ES-I3 (cell line): Measurements from ENCODE around the gene NSMCE1.

Experiments
- H3K36me3 ChIP-seq: 2 replicates; pipeline ENCODE4 v1.6.1; 2013; ENCODE audit warnings: mild to moderate bottlenecking, low read length, control low read depth, moderate library complexity; ENCODE audit not compliant: insufficient read depth
- H3K4me1 ChIP-seq: 2 replicates; pipeline ENCODE4 v1.6.1; 2013; ENCODE audit warnings: mild to moderate bottlenecking, control low read depth, low read length; ENCODE audit not compliant: insufficient read depth
- H3K9ac ChIP-seq: 2 replicates; pipeline ENCODE4 v1.6.1; 2013; ENCODE audit warnings: low read depth, mild to moderate bottlenecking, low read length, moderate library complexity
- H3K9me3 ChIP-seq: 2 replicates; pipeline ENCODE4 v1.6.1; 2013; ENCODE audit warnings: mild to moderate bottlenecking, low read length, moderate library complexity; ENCODE audit not compliant: control insufficient read depth, insufficient read depth

The NSMCE1 gene

GRCh38 chr16:27229891-27230470 is 38.6 kb downstream of the NSMCE1 start:
- Histone ChIP-seq H3K36me3 (no peaks in the 10 kb centered on the region; the same call in 1 of the 2 replicates), H3K9ac (no peak overlapping the region), H3K4me1 (no peaks in the 10 kb centered on the region), H3K9me3 (no peaks in the 10 kb centered on the region)

- Histone ChIP-seq H3K9ac (no peak overlapping the region), H3K9me3 (no peaks in the 10 kb centered on the region), H3K4me1 (no peaks in the 10 kb centered on the region), H3K36me3 (no peaks in the 10 kb centered on the region)
Observed at GRCh38 chr16:27228621-27229501, 39.7 kb downstream of the NSMCE1 start.

- no peaks in the 10 kb centered on the region for H3K36me3 ChIP-seq
- no peaks in the 10 kb centered on the region for H3K4me1 ChIP-seq
- H3K9ac ChIP-seq = no peak overlapping the region
- no peaks in the 10 kb centered on the region for H3K9me3 ChIP-seq
Observed at GRCh38 chr16:27228045-27228444, 40.5 kb downstream of the NSMCE1 start.

GRCh38 chr16:27226976-27227705 is 41.4 kb downstream of the NSMCE1 start:
- Histone ChIP-seq H3K4me1 (no peaks in the 10 kb centered on the region), H3K9me3 (no peaks in the 10 kb centered on the region), H3K36me3 (no peaks in the 10 kb centered on the region), H3K9ac (no peak overlapping the region)

GRCh38 chr16:27226476-27226875 is 42.1 kb downstream of the NSMCE1 start:
- Histone ChIP-seq H3K36me3 (no peaks in the 10 kb centered on the region), H3K9me3 (no peaks in the 10 kb centered on the region), H3K4me1 (no peaks in the 10 kb centered on the region), H3K9ac (no peak overlapping the region)

- Histone ChIP-seq H3K9me3 (no peaks in the 10 kb centered on the region), H3K36me3 (no peaks in the 10 kb centered on the region), H3K4me1 (no peaks in the 10 kb centered on the region), H3K9ac (no peak overlapping the region)
Observed at GRCh38 chr16:27225536-27226360, 42.8 kb downstream of the NSMCE1 start.

DNA sequence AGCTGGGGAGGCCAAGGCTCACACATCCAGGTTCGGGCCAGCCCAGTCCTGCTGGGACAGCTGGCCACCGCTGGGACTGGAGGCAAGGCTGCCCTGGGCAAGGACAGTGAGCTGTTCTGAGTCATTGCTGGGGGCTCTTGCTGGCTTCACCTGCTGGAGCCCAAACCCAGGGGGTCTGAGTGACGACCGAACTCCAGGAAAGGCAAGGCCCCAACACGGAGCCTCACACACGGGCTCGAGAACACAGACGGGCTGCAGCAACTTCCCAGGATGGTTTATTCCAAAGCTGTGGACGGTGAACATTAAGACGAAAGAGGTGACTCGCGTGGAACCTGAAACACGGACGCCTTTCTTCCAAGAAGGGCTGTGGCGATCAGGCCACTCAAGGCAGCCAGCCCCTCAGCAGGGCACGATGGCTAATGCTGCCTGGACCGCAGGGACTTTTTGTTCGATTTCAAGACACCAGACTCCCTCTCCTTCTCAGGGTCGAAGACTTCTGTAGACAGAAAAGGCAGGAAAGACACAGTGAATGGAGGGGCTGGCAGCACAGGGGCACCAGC is 43.8 kb downstream of the NSMCE1 start:
- no peaks in the 10 kb centered on the region for H3K4me1 ChIP-seq
- H3K9me3 ChIP-seq = no peaks in the 10 kb centered on the region
- H3K36me3 ChIP-seq = no peaks in the 10 kb centered on the region; the same call in 1 of the 2 replicates
- H3K9ac ChIP-seq = no peak overlapping the region

DNA sequence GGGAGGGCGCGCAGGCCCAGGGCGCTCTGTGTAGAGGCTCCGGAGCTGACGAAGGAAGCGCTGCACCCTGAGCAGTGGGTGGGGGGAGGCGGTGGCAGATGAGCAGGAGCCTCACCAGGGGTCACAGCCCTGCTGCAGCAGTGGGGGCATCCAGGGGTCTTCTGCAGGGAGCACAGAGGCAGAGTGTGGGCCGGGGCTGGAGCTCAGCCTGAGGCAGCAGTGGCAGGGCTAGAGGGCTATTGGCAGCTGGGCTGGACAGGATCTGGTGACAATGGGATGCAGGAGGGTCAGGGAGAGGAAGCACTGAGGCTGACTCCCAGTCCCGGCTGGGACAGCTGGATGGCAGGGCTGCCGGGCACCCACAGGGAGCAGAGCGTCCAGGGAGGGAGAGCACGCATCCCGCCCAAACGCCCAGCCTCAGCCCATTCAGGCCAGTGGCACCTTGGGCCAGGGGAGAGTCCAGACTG is 44.3 kb downstream of the NSMCE1 start:
- no peaks in the 10 kb centered on the region; the same call in 1 of the 2 replicates for H3K36me3 ChIP-seq
- no peak overlapping the region for H3K9ac ChIP-seq
- no peaks in the 10 kb centered on the region for H3K4me1 ChIP-seq
- H3K9me3 ChIP-seq = no peaks in the 10 kb centered on the region

DNA sequence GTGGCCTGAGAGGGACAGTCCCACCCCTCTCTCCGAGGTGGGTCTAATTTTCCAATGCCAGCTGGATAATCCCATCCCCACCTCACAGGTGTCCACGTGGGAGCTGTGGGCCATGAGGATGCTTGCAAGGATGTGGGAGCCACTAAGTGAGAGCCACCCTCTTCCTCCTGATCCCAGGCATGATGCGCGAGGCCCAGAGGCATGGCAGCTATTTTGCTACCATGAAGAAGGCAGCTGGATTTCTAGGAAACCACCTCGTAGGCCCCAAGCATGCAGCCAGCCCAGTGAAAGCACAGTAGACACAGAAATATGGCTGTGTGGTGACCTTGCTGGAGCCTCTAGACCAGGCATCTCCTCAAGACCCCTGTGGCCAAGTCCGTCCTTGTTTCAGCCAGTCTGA is 44.9 kb downstream of the NSMCE1 start:
- Histone ChIP-seq H3K4me1 (no peaks in the 10 kb centered on the region), H3K36me3 (no peaks in the 10 kb centered on the region; the same call in 1 of the 2 replicates)

GRCh38 chr16:27223226-27223610 is 45.4 kb downstream of the NSMCE1 start:
- Histone ChIP-seq H3K36me3 (no peaks in the 10 kb centered on the region; the same call in 1 of the 2 replicates), H3K9me3 (no peaks in the 10 kb centered on the region), H3K9ac (no peak overlapping the region), H3K4me1 (no peaks in the 10 kb centered on the region)

More for the DNA sequence above, 44.9 kb downstream of the NSMCE1 start:
- no peak overlapping the region for H3K9ac ChIP-seq
- no peaks in the 10 kb centered on the region for H3K9me3 ChIP-seq

DNA sequence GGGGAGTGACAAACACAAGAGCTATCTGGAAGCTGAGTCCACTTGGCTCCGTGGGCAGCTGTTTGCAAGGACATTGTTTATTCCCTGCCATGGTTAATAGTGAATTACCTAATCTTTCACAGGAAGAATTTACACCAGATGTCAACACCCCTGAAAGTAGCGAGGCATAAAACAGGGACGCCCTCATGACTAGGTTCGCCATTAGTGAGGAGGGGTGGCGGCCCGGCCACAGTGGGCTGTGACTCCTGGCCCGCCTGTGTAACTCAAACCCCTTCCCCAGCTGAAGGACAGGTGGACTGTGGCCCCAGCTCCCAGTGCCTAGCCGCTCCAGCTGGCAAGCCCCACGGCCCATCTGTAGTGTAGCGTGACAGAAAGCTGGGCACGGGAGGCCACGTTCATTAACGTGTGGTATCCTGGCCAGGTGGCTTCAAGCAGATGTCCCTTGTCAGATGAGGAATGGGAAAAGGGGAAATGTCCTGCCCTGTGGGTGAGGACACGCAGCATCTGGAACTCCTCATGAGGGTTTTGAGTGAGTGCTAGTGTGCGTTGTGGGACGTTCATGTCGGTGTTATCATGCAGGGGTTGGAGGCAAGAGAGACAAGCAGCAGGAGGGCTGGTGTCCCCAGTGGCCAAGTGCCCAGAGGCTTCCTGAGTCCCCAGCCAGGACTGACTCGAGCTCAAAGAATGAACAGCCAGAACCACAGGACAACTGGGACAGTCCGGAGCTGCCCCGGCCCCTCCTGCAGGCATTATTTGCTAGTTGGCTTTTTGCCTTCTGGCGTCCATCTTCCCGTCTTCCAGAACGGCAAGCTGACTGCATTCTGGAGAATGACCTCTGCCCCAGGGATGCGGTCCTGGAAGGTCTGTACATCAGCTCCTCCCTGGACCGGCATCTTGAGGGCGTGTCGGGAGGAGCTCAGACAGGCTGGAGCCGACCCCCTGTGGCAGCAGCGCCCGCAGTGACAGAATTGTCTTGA is 46.0 kb downstream of the NSMCE1 start:
- Histone ChIP-seq H3K9me3 (no peaks in the 10 kb centered on the region), H3K36me3 (no peaks in the 10 kb centered on the region; the same call in 1 of the 2 replicates), H3K4me1 (peaks cover 1% of the 10 kb centered on the region; the same call in 1 of the 2 replicates), H3K9ac (no peak overlapping the region)

DNA sequence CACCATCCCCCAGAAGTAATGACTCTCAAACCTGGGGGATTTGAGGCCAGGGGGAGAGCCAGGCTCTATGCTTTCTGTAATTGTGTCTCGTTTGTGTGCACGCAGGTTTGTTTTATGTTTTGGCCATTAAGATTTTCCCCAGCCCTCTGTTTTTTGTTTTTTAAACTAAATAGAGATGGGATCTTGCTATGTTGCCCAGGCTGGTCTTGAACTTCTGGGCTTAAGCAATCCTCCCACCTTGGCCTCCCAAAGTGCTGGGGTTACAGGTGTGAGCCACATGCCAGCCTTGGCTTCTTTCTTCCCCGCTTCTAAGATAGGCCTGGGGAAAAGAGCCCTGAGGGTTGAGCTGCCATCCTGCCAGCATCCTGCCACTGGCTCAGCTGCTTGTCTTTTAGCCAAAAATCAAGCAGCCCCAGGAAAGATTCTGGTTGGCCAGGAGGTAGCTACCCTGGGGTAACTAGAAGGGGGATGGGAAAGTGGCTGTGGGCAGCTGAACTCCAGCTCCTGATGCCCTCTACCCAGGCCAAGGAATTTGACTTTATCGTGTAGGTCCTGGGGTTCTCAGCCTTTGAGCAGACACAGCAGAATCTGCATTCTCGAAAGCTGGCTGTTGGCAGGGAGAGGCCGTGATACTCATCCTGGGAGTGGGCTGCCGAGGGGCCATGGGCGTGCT is 46.9 kb downstream of the NSMCE1 start:
- Histone ChIP-seq H3K4me1 (peaks cover 3% of the 10 kb centered on the region; the same call in 1 of the 2 replicates), H3K9ac (no peak overlapping the region), H3K9me3 (no peaks in the 10 kb centered on the region), H3K36me3 (no peaks in the 10 kb centered on the region; the same call in 1 of the 2 replicates)
